GM12892 (cell line): Measurements from ENCODE around the gene TMEM87B.

Source experiments
- DNase-seq: peaks from one replicate; pipeline ENCODE4 v3.0.0; 2011; ENCODE audit not compliant: insufficient read length
- FAIRE-seq: peaks from 2 replicates; lab custom pipeline; 2011; peaks lifted over from hg19 to GRCh38; lab: Jason Lieb, UNC
- POLR2A ChIP-seq: IDR thresholded peaks from 2 replicates; pipeline ENCODE4 v1.6.1; 2011; ENCODE audit warnings: low read depth, low read length, control low read depth
- POLR2AphosphoS5 ChIP-seq: IDR thresholded peaks from 2 replicates; pipeline ENCODE4 v1.6.1; 2011; ENCODE audit warnings: low read depth, low read length, control low read depth
- TAF1 ChIP-seq: IDR thresholded peaks from 2 replicates; pipeline ENCODE4 v1.6.1; 2011; ENCODE audit warnings: low read depth, mild to moderate bottlenecking, control low read depth, low read length, borderline replicate concordance

TMEM87B gene

DNA sequence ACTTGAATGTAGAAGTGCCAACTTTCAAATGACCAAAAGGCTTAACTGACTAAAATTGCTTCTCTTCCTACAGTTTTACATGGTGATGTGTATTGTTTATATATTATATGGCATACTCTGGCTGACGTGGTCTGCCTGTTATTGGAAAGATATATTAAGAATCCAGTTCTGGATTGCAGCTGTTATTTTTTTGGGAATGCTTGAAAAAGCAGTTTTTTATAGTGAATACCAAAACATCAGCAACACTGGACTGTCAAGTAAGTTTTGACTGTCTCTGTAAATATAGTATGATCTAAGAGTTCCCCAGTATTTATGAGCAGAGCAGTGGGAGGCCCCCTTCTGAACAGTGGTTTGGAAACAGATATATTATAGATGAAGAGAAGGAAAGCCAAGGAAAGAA, 26.2 kb downstream of the TMEM87B start:
- no peak for DNase-seq
- TF ChIP-seq POLR2AphosphoS5 (no peak), TAF1 (no peak), POLR2A (no peak)
- no peak for FAIRE-seq

DNA sequence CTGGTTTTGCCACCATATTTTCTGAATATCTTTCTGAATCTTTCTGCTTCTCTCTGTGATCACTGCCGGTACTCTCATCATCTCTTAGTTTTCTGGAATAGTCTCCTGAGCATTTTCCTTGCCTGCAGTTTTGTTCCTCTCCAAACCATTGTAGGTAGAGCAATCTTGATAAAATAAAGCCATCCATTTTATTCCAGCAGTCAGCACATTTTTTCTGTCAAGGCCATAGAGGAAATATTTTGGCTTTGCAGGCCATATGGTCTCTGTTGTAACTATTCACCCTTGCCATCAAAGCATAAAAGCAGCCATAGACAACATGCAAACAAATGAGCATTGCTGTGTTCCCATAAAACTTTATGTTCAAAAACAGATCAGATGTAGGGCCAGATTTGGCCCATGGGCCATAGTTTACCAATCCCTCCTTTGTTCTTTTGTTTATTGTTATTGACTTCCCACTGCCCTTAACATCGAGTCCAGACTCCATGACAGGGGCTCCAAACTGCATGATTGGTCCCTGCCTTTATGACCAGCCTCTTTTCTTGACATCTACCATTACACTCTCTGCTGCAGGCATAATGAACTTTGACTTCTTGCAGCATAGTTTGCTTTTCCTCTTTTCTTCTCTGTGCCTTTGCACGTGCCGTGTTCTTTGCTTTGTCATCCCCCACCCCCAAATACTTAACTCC, 29.8 kb downstream of the TMEM87B start:
- no peak for TF ChIP-seq TAF1
- FAIRE-seq (no peak), DNase-seq (no peak)

DNA sequence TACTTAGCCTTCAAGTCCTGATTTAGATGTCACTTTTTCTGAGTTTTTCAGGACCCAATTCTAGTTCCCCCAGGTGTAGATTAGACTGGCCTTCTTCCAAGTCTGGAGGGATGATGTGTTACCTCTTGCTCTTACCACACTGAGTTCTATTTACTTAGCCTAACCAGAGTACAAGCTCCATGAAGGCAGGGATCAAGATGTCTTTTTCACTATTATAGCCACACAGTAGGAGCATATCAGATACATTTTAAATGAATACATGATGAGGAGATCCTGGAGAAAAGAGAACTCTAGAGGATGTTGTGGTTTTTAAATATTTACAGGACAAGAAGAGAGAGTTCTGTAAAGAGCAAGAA, 30.3 kb downstream of the TMEM87B start:
- DNase-seq (no peak), FAIRE-seq (no peak)
- no peak for TF ChIP-seq TAF1
- no peak for TF ChIP-seq POLR2A
- no peak for TF ChIP-seq POLR2AphosphoS5

DNA sequence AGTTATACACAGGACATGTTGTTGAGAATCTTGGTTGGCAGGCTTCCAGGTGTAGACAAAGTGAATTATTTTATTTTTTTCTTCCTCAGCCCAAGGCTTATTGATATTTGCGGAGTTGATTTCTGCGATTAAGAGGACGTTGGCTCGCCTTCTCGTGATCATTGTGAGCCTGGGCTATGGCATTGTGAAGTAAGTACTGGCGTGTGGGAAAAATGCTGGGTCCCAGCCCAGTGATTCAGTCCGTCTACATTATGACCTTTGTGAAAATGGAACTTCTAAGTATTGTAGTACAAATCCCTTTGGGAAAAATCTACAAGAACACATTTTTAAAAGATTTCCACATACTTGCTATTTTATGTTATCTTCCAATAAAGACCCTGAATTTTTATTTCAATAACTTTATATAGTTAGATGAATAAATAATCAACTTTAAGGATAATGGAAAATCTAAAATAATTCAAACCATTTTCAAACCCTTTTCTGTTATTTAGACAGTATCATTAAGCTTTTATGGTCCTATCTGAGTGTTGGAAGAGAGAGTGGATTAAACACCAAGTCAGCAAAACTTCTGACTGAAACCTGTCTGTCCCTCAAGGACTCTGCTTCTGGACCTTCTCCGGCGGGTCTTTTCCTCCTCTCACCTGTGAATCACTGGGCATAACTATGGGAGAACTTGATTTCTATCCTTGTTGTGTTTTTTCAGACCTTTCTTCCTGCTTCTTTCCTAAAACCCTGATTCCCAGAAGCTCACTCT, 31.0 kb downstream of the TMEM87B start:
- FAIRE-seq (no peak), DNase-seq (no peak)
- no peak for TF ChIP-seq TAF1
- TF ChIP-seq POLR2A: no peak
- TF ChIP-seq POLR2AphosphoS5: no peak

DNA sequence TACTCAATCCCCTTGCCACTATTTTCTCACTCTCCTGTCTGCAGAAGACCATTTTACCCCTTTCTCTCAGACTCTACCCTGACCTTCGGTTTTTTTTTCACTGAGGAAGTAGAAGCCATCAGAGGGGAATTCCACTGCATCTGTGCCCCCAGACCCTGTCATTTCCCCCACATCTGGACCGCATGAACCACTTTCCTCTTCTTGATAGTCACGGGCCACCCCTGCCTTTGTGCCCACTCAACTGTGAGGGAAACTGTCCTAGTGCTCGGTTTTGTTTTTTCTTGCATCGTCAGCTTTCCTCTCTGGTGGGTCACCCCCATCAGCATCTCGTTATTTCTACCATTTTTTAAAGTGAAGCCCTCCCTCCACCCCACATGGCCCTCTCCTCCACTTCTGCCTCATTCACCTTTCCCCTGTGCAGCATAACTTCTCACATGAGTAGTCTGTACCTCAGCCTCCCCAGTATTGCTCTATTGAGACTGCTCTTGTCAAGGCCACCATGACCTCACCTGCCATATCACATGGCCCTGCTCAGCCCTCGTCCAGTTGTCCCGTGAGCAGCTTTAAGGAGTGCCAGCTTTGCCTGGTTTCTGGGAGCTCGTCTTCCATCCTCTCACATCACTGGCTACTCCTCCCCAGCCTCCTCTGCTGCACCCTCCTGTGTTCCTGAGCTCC, 32.4 kb downstream of the TMEM87B start:
- 0 out of 2 replicates have a peak, but pooled peaks have one; percentile 28 for TF ChIP-seq TAF1
- TF ChIP-seq POLR2A: no peak
- FAIRE-seq: peak; percentile 76
- DNase-seq: no peak

DNA sequence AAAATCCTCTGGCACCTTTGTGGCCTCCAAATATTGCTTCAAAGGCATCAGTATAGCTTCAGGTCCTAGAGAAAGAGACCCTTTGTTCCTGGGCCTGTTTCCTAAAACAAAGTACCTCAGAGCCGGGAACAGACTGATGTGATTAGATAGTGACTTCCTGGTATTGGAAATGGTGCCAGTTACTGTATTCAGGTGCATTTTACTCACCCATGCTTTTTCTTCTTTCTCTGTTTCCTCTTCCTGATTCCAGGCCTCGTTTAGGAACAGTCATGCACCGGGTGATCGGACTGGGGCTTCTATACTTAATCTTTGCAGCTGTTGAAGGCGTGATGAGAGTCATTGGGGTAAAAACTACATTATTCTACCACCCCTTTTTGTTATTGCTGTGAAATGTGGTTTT, 34.3 kb downstream of the TMEM87B start:
- TF ChIP-seq POLR2AphosphoS5: no peak
- FAIRE-seq (no peak), DNase-seq (no peak)

DNA sequence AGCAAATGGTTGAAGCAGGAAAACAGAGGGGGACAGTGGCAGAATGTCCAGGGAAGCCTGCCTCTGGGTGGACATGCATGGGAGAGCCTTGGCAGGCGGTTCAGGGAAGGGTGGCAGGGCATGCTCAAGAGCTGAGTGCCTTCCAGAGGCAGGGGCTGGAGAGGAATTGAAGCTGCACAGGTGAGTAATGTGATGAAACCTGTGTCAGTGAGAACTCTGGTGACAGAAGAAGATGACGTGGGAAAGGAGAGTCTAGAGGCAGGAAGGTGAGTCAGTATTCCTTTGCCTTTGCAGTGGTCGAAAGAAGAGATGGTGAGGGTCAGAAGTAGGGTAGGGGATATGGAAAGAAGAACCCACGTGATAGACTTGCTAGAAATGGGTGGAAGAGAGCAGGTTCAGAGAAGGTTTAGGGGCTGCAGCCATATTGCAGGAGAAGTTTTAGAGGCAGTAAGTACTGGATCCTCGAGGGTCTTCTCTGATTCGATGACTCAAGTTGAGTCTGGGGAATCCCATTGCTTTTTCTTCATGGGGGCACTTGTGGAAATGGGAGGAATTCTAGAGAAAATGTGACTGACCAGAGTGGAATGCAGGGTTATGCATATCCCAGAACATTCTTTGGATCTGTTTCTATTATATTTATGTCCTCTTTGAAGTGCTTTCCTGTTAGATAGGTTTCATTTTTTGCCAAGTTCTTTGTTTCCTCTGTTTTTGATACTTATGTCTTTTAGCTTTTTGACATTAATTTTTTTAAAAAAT, 37.4 kb downstream of the TMEM87B start:
- FAIRE-seq (no peak), DNase-seq (no peak)
- TF ChIP-seq POLR2A (no peak), POLR2AphosphoS5 (no peak), TAF1 (no peak)

DNA sequence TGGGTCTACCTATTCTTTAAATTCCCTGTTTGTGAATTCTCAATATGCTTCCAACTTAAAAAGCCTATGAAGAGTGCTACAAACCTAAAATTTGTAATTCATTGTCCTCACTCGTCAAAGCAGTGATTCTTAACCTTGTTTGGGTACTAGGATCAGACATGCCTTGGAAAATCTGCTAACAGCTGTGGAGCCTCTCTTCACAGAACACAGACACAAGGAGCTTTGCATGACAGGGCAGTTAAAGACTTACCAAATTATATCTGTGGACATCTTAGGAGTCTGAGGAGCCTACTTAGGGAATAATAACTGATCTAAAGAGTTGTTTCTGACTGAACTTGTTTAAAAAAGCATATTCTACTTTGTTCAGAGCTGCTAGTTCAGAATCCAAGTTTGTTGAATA, 38.1 kb downstream of the TMEM87B start:
- no peak for FAIRE-seq
- TF ChIP-seq POLR2AphosphoS5 (no peak), TAF1 (no peak), POLR2A (no peak)
- DNase-seq: no peak

DNA sequence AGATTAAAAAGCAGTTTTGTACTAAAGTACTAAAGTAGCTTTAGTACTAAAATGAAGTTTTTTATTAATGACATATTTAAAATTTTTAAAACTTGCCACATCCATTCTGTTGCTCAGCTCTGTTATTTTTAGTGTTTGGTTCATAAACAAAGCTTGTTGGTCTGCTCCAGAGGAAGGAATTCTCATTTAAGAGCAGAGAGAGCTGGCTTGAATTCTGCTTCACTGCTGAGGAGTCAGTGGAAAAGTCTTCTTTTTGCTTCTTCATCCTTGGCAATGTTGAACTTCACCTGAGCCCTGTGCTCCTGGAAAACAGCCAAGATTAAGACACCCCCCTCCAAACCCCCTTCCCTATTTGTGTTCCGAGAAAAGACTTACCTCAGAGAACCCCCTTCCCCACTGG, 40.6 kb downstream of the TMEM87B start:
- TF ChIP-seq POLR2A (no peak), POLR2AphosphoS5 (no peak), TAF1 (no peak)
- FAIRE-seq (no peak), DNase-seq (no peak)

DNA sequence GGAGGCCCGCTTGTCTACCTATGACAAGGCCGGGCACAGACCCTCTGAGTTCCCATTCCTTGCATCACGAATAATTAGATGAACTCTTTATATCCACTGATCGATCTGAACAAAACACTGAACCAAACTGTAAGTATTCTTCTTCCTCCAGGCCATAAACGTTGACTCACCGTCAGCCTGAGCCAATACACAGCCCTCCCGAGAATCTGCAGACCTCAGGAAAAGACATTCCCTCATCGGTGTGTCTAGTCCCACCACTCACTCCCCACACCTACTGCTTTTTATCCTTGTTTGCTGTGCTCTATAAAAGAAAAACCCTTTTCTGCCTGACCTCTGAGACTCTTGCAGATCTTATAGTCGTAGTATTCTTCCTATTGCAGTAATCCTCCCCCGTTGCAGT, 41.0 kb downstream of the TMEM87B start:
- FAIRE-seq (no peak), DNase-seq (no peak)
- TF ChIP-seq POLR2A (no peak), POLR2AphosphoS5 (no peak), TAF1 (no peak)

DNA sequence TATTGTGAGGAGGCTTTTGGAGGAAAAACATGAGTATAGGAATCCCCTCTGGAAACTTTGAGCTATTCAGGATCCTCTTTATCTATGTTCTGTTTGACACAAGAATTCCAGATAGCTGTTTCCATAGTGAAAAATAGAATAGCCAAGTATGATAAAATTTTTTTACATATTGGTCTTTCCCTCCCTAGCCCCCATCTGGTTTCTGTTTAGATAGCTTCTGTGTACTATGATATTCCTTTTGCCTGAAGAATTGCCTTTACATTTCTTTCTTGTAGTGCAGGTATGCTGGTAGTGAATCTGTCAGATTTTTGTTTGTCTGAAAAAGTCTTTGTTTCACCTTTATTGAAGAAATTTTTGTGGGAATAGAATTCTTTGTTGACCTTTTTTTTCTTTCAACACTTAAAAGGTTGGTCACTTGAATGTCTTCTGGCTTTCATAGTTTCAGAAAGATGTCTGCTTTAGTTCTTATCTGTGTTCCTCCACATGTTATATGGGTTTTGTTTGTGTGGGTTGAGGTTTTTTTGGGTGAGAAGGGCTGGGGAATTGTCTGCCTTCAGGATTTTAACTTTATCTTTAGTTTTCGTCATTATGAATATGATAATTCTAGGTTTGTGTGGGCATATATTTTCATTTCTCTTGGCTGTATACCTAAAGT, 53.2 kb downstream of the TMEM87B start:
- no peak for FAIRE-seq
- TF ChIP-seq TAF1: no peak
- TF ChIP-seq POLR2AphosphoS5: no peak
- TF ChIP-seq POLR2A: no peak

DNA sequence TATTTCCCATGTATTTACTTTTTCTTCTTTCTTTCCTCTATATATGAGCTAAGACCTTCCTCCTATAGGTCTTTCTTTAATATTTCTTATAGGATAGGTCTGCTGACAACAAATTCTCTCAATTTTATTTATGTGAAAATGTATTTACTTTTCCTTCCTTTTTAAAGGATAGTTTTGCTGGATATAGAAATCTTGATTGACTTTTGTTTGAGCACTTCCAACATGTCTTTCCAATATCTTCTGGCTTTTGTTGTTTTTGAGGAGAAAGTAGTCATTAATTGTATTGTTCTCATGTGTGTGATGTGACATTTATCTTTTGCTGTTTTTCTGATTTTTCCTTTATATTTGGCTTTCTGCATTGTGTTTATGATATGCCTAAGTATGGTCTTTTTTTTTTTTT, 54.2 kb downstream of the TMEM87B start:
- FAIRE-seq (no peak), DNase-seq (no peak)
- no peak for TF ChIP-seq POLR2A
- TF ChIP-seq POLR2AphosphoS5: no peak
- TF ChIP-seq TAF1: no peak

More for the DNA sequence above, 53.2 kb downstream of the TMEM87B start:
- no peak for DNase-seq
